Measurements from ENCODE around the gene SPRN.

The SPRN gene

DNA sequence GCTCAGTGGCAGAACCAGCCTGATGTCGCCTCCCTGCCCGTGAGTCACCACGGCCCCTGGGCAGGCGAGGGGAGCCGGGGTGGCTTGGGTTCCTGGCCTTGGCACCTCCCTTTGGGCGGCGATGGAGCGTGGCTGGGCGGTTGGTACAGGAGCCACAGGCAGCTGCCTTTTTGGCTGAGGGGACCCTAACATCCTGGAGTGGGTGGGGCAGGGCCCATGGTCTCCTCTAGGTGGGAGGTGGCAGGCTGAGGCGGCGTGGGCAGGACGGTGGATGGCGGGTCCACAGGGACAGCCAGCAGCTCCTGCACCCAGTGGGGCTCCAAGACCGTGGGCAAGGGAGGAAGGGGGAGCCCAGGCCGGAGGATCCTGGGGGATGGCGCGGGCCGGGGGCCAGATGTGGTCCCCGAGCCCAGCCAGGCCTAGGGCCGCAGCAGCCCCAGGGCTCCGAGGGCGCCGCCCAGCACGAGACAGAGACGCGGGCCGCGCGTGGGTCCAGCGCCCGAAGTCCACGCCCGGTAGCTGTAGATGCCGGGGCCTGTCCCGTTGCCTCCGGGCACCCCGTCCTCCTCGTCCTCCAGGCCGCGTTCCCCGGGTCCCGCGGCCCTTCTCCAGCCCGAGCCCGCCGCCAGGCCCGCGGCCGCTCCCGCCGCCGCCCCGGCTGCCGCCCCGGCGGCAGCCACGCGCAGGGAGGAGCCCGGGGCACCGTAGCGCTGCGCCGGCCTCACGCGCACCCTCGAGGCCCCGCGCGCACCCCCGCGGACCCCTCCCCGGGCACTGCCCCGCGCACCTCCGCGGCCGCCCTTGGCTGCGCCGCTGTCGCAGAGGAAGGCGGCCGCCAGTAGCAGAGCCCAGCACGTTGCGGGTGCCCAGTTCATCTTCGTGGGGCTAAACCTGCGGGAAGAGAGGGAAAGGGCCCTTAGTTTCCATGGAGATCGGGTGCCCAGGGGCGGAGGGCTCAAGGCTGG, 1.3 kb downstream of the SPRN start:
- TF ChIP-seq, protein P1, sequence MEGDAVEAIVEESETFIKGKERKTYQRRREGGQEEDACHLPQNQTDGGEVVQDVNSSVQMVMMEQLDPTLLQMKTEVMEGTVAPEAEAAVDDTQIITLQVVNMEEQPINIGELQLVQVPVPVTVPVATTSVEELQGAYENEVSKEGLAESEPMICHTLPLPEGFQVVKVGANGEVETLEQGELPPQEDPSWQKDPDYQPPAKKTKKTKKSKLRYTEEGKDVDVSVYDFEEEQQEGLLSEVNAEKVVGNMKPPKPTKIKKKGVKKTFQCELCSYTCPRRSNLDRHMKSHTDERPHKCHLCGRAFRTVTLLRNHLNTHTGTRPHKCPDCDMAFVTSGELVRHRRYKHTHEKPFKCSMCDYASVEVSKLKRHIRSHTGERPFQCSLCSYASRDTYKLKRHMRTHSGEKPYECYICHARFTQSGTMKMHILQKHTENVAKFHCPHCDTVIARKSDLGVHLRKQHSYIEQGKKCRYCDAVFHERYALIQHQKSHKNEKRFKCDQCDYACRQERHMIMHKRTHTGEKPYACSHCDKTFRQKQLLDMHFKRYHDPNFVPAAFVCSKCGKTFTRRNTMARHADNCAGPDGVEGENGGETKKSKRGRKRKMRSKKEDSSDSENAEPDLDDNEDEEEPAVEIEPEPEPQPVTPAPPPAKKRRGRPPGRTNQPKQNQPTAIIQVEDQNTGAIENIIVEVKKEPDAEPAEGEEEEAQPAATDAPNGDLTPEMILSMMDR (IDR thresholded peaks at IDR 0.05; ENCODE audit: low read depth, low read length) = no peak
- no peak for DNase-seq (ENCODE audit: extremely low read depth, low read depth)

DNA sequence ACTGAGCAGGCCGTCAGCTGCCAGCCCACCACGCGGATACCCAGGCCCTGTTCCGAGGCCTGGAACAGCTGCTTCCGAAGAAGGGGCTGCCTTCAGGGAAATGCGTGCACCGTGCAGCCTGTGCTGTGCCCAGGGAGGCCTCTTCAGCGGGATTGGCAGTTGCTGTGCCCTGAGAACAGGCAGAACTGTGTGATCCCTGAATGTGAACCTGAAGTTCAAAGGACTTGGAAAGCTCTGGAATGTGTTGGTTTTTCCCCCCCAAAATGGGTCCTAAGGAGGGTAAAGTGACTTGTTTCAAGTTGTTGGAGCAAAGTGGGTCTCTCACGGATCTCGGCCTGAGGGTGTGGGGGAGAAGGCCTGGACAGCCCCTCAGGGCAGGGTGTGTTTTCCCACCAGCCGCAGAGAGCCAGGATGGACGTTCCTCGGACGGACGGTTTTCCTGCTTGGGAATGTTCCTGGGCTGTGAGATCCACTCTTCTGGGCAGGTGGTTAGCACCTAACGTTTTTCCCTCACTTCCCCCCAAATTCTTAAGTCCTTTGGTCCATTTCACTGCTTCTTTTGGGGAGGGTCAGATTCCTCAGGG, 2.1 kb downstream of the SPRN start:
- DNase-seq (ENCODE audit: extremely low read depth, low read depth) = no peak
- TF ChIP-seq, protein P1 (IDR thresholded peaks at IDR 0.05; ENCODE audit: low read depth, low read length) = no peak

DNA sequence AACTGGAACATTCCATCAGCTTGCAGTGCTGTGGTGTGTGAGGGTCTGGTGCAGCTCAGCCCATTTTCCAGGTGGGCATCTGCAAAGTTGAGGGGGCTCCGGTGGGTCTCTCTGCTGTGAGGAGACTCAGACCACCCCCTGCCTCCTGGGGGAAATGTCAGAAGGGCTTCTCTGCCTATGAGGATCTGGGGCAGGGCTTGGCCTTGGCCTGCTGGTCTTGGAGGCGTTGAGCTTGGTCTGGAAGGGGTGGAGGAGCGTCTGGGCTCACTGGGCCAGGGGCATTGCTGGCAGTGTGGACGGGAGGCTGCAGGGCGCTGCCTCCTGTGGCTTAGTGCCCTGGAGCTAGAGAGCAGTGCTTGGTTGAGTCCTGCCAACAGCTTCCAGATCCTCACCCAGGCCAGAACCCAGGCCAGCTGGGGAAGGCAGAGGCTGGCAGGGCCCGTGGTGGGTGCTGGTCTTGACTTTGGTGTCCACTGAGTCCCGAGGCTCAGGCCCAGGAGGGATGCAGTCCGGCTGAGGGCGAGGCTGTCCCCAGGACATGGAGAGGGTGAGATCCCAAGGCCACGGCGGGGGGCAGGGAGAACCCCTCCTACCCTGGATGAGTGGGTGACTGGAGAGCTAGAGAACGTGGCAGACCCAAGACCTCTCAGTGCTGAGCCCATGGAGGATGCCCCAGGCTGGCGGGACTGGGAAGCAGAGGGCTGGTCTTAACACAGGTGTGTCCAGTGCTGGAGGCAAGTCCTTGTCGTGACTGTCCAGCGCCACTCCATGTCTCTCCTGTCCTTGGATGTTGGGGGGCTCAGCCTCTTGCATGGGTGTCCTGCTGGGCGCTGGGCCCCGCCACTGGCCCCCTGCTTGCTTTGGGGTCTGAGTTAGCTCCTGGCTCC, 2.8 kb downstream of the SPRN start:
- no peak for DNase-seq (ENCODE audit: extremely low read depth, low read depth)
- TF ChIP-seq, protein P1 (IDR thresholded peaks at IDR 0.05; ENCODE audit: low read depth, low read length) = no peak

DNA sequence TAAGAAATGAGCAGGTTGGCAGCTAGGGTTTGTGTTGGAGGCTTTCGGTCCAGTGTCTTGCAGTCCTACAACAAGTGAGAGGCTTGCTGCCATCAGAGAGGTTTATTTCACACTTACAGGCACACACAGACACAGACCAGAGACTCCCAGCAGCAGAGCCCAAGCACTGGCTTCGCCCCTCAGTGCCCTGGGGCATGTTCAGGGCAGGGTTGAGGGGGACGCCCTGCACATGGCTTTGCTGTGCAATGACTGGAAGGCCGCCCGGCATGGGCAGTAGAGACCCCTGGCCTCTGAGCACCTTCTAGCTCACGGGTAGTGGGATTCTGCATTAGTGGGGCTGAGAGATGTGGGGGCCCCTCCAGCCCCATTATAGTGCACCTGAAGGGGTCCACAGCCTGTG, 3.8 kb downstream of the SPRN start:
- TF ChIP-seq, protein P1 (IDR thresholded peaks at IDR 0.05; ENCODE audit: low read depth, low read length) = no peak
- no peak for DNase-seq (ENCODE audit: extremely low read depth, low read depth)

DNA sequence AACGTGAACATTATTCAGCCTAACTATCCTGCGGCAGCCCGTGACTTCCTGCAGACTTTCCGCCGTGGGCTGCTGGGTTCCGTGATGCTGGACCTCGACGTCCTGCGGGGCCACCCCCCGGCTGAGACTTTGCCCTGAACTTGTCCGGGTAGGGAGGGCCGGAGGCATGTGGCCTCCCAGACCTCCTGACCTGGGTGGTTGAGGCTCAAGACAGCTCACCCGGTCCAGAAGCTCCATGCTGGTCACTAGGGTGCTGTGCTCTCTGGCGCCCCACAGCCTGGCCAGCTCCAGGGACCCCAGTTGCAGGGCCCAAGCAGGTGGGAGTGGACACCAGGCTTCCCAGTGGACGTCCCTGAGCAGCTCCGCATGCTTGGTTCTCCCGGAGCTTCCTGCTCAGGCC, 4.4 kb downstream of the SPRN start:
- no peak for DNase-seq (ENCODE audit: extremely low read depth, low read depth)
- TF ChIP-seq, protein P1 (IDR thresholded peaks at IDR 0.05; ENCODE audit: low read depth, low read length) = no peak

DNA sequence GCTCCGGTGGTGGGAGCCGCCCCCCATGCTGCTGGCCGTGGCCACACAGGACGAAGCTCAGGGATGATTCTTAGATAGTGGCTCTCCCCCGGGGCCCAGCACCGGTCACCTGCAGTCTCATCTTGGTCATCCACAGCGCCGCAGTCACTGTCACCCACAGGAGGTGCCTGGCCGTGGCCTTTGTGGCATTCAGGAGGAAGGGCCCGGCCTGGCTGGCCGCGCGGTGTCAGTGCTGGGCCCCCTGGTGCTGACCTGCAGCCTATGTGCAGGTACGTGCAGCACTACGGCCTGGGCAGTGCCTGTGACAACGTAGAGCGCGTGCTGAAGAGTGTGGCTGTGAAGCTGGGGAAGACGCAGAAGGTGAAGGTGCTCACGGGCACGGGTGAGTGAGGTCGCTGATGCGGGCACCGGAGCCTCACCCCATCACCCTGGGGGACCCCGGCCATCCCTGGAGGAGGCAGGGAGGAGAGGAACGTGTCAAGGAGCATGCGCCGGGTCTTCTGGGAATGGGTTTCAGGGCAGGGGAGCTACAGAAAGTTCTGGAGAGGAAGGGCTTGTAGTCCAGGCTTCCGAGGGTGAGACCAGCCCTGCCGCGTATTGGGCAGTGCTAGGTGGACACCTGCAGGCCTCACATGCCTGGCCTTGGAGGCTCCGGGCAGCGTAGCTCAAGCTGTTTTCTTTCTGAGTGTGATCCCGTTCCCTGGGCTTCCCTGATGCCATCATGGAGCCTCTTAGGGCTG, 5.0 kb downstream of the SPRN start:
- DNase-seq (ENCODE audit: extremely low read depth, low read depth) = no peak
- TF ChIP-seq, protein P1 (IDR thresholded peaks at IDR 0.05; ENCODE audit: low read depth, low read length) = no peak
